Panc1 (cell line): ENCODE measurements around the gene ZBTB7C.

Experiments
- CTCF ChIP-seq: fragments of 450-650 bp; IDR thresholded peaks from 2 replicates; pipeline ENCODE4 v1.5.1; 2017; ENCODE audit warnings: mild to moderate bottlenecking
- POLR2AphosphoS5 ChIP-seq: IDR thresholded peaks from 2 replicates; pipeline ENCODE4 v1.6.1; 2012; ENCODE audit warnings: mild to moderate bottlenecking, low read depth, low read length, moderate library complexity
- REST ChIP-seq, 2 experiments: IDR thresholded peaks; 2 replicates each; pipeline ENCODE4 v1.6.1; 2011 to 2012; ENCODE audit warnings: low read depth in 2 of 2, control low read depth in 1 of 2, low read length in 1 of 2, mild to moderate bottlenecking in 1 of 2, moderate library complexity in 1 of 2; ENCODE audit not compliant: insufficient read depth in 1 of 2
- SIN3A ChIP-seq: IDR thresholded peaks from 2 replicates; pipeline ENCODE4 v1.6.1; 2012; ENCODE audit warnings: low read depth, mild to moderate bottlenecking, low read length, moderate library complexity, borderline replicate concordance; ENCODE audit not compliant: insufficient read depth
- TCF7L2 ChIP-seq: IDR thresholded peaks from 2 replicates; pipeline ENCODE4 v1.6.1; 2011; ENCODE audit warnings: mild to moderate bottlenecking, low read depth, low read length, inconsistent platforms

DNA sequence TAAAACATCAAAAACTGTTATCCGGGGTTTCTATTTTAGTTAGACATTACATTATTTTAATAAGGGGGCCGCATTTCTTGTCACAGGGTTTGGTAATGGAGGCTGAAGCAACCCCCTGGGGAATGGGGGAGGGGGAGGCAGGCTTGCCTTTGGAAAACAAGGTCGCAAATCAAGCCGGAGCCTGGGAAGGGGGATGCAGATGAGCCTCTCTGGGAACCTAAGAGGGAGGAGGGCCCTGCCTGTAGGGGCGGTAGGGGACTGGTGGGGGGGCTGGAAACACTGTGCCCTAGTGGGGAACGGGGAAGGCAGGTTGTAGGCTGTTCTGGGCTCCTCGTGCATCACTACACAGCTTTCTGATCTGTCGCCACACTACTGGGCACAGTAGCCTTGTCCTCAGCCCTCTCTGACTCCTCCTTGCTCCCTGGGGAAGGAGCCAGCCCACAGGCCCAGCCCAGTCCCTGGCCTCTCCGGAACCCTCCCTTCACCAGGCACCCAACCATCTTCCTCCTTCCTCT lies 308.5 kb downstream of the ZBTB7C start:
- TF ChIP-seq POLR2AphosphoS5 (no peak), CTCF (no peak), TCF7L2 (no peak), REST (IDR thresholded peaks at IDR 0.05; ENCODE audit: insufficient read depth in 1 of 2, low read depth in 2 of 2, low read length in 1 of 2) (no peak), SIN3A (no peak)
